Peyer's patch (tissue), 4 donors: ENCODE results near the gene PDE4B. TPM values are rescaled to one million over a fixed set of nuclear protein-coding genes. Genes with fewer than 3 reads are reported as not detected.
"Not testable (repeated sequence)": the region's sequence is repeated elsewhere in the genome, so short reads cannot be mapped to it uniquely, and the experiment has no call there.

ENCODE experiments used
- DNase-seq, 3 donors: peaks; one replicate each; pipeline ENCODE4 v3.0.0-alpha.2; 2017 to 2019
- H3K27ac ChIP-seq, 4 donors: fragments of 200-600 bp; sonication (generic); one replicate each; pipeline ENCODE4 v1.5.1; 2016 to 2019
- H3K27me3 ChIP-seq, 2 donors: fragments of 200-600 bp; sonication (generic); one replicate each; pipeline ENCODE4 v1.5.1; 2019
- H3K36me3 ChIP-seq, 3 donors: fragments of 200-600 bp; sonication (generic); one replicate each; pipeline ENCODE4 v1.5.1; 2016 to 2019
- H3K4me1 ChIP-seq, 4 donors: fragments of 200-600 bp; sonication (generic); one replicate each; pipeline ENCODE4 v1.5.1; 2016 to 2019
- H3K4me3 ChIP-seq, 4 donors: fragments of 200-600 bp; sonication (generic); 1 replicate in 3 of 4; 2 replicates in 1 of 4; pipeline ENCODE4 v1.5.1; 2016 to 2019; ENCODE audit warnings: mild to moderate bottlenecking in 1 of 4
- H3K9me3 ChIP-seq, 4 donors: fragments of 200-600 bp; sonication (generic); one replicate each; pipeline ENCODE4 v1.5.1; 2016 to 2019; ENCODE audit warnings: mild to moderate bottlenecking in 1 of 4
- POLR2A ChIP-seq, 2 donors: fragments of 450-650 bp; IDR thresholded peaks; one replicate each; pipeline ENCODE4 v1.5.1; 2017; ENCODE audit warnings: antibody characterized with exemption in 2 of 2, mild to moderate bottlenecking in 2 of 2, moderate library complexity in 2 of 2
- total RNA-seq, 4 donors: library from RNA; depleted of rRNA; stranded (reverse); fragments of >200 nt; gene quantifications; one replicate each; pipeline ENCODE4 v1.1.0, GENCODE V29; 2016
- TF ChIP-seq, protein P1 (sequence below), 6 experiments: fragments of 450-650 bp in 4 of 6; fragments of 200-600 bp in 2 of 6; sonication (generic) in 1 of 6; IDR thresholded peaks; one replicate each; pipeline ENCODE4 v1.5.1; 2017 to 2019; ENCODE audit warnings: antibody characterized with exemption in 6 of 6, mild to moderate bottlenecking in 3 of 6, moderate library complexity in 1 of 6

Gene PDE4B
- total RNA-seq, 4 donors from 2014 or later, result 2.1 to 96.6 (median 9.6) TPM

DNA sequence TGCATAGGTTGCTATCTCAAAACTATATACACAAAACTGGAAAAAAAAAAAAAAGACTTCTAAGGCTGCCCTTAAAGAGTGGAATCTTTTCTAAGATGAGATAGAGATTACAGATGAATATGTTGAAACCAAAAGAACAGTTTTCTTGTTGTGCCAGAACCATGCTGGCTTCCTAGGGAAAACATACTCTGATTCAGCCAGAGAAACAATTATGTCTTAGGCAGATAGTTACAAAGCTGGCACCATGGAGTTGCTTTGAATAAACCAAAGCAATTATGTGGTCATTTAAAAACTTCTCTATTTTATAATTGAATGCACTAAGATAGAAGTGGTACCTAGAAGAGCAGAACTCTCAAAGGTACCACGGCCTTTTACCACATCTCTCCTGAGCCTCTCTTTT, 341.3 kb downstream of the PDE4B start:
- no peak for TF ChIP-seq POLR2A (IDR thresholded peaks at IDR 0.05)
- TF ChIP-seq, protein P1, sequence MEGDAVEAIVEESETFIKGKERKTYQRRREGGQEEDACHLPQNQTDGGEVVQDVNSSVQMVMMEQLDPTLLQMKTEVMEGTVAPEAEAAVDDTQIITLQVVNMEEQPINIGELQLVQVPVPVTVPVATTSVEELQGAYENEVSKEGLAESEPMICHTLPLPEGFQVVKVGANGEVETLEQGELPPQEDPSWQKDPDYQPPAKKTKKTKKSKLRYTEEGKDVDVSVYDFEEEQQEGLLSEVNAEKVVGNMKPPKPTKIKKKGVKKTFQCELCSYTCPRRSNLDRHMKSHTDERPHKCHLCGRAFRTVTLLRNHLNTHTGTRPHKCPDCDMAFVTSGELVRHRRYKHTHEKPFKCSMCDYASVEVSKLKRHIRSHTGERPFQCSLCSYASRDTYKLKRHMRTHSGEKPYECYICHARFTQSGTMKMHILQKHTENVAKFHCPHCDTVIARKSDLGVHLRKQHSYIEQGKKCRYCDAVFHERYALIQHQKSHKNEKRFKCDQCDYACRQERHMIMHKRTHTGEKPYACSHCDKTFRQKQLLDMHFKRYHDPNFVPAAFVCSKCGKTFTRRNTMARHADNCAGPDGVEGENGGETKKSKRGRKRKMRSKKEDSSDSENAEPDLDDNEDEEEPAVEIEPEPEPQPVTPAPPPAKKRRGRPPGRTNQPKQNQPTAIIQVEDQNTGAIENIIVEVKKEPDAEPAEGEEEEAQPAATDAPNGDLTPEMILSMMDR (IDR thresholded peaks at IDR 0.05), result no peak

DNA sequence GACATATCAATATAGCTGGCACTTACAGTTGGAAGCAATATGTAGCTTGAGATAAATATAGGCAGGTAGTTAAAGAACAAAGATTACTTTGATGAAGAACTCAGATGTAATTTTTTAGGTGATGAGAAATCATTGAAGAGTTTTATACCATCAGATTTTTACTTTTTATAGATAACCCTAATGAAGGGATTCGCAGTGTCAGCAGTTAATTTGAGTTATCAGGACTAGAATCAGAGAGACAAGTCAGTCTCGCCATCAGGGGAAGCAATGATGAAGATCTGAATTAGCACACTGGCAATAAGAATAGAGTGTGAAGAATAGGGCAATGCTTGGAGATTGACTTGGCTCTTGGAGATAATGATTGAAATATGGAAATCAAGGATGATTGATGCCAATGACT, 342.5 kb downstream of the PDE4B start:
- Histone ChIP-seq H3K27ac (no peak overlapping the region), H3K9me3 (no peaks in the 10 kb centered on the region), H3K36me3 (no peaks in the 10 kb centered on the region), H3K27me3 (no peaks in the 10 kb centered on the region), H3K4me3 (no peak overlapping the region), H3K4me1 (peaks cover 0 to 10% (median 0%) of the 10 kb centered on the region in 4 donors)
- no peak for TF ChIP-seq POLR2A (IDR thresholded peaks at IDR 0.05)
- TF ChIP-seq, protein P1 (IDR thresholded peaks at IDR 0.05), result no peak
- no peak for DNase-seq

More for the DNA sequence above, 341.3 kb downstream of the PDE4B start:
- Histone ChIP-seq H3K4me3 (no peak overlapping the region), H3K9me3 (no peaks in the 10 kb centered on the region), H3K36me3 (no peaks in the 10 kb centered on the region), H3K27ac (no peak overlapping the region), H3K4me1 (peaks cover 0 to 10% (median 0%) of the 10 kb centered on the region in 4 donors), H3K27me3 (no peaks in the 10 kb centered on the region)
- no peak for DNase-seq

DNA sequence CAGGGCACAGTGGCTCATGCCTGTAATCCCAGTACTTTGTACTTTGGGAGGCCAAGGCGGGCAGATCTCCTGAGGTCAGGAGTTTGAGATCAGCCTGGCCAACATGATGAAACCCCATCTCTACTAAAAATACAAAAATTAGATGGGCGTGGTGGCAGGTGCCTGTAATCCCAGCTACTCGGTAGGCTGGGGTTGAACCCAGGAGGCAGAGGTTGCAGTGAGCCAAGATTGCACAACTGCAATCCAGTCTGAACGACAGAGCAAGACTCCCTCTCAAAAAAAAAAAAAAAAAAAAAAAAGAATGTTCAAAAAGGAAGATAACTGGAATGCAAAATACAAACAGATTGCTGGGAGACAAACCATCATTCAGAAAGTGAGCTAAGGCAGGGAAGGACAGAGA, 343.7 kb downstream of the PDE4B start:
- H3K4me1 ChIP-seq, result peaks cover 0 to 10% (median 0%) of the 10 kb centered on the region in 4 donors
- H3K4me3 ChIP-seq, result not testable (repeated sequence)
- peak in 1 of 3 donors; percentile 44 for DNase-seq

GRCh38 chr1:66137235-66137634, 344.5 kb downstream of the PDE4B start:
- no peak for DNase-seq
- Histone ChIP-seq H3K4me1 (peaks cover 0 to 10% (median 0%) of the 10 kb centered on the region in 4 donors), H3K27me3 (no peaks in the 10 kb centered on the region), H3K27ac (no peak overlapping the region), H3K9me3 (no peaks in the 10 kb centered on the region), H3K36me3 (no peaks in the 10 kb centered on the region), H3K4me3 (no peak overlapping the region)
- no peak for TF ChIP-seq POLR2A (IDR thresholded peaks at IDR 0.05)
- TF ChIP-seq, protein P1 (IDR thresholded peaks at IDR 0.05), result no peak

More for the DNA sequence above, 343.7 kb downstream of the PDE4B start:
- not testable (repeated sequence) for H3K9me3 ChIP-seq, H3K36me3 ChIP-seq, H3K27ac ChIP-seq, H3K27me3 ChIP-seq

- H3K27ac ChIP-seq, result no peak overlapping the region
- no peak overlapping the region for H3K4me3 ChIP-seq
- H3K4me1 ChIP-seq, result peaks cover 0 to 4% (median 0%) of the 10 kb centered on the region in 4 donors
- H3K9me3 ChIP-seq, result no peaks in the 10 kb centered on the region
- no peak for TF ChIP-seq POLR2A (IDR thresholded peaks at IDR 0.05)
- TF ChIP-seq, protein P1 (IDR thresholded peaks at IDR 0.05), result peak in 3 of 6 experiments; percentile 34 to 38 (median 37)
- no peak for DNase-seq
- no peaks in the 10 kb centered on the region for H3K27me3 ChIP-seq
- H3K36me3 ChIP-seq, result no peaks in the 10 kb centered on the region
Measured at GRCh38 chr1:66138613-66139012, 345.9 kb downstream of the PDE4B start.

DNA sequence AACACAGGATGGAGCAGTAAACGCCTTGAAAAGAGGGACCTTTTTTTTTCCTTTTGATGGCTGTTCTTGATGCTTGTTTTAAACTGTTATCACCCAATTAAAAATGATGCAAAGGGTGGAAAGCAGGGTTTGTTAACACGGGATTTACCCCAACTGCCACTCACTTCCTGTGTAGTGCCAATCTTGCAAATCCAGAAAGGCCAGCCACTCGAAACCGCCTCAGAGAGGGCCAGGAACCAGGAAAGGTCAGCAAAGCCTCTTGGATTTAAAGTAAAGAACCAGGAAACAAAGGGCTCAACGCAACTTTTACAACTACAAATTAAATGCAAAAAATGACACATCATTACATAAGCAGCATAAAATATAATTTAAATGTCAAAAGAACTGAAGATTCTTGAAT, 347.4 kb downstream of the PDE4B start:
- H3K4me3 ChIP-seq, result no peak overlapping the region
- peaks cover 0 to 4% (median 0%) of the 10 kb centered on the region in 4 donors for H3K4me1 ChIP-seq
- H3K27me3 ChIP-seq, result no peaks in the 10 kb centered on the region
- no peak for TF ChIP-seq POLR2A (IDR thresholded peaks at IDR 0.05)
- TF ChIP-seq, protein P1 (IDR thresholded peaks at IDR 0.05), result no peak
- DNase-seq, result no peak
- H3K27ac ChIP-seq, result no peak overlapping the region
- H3K36me3 ChIP-seq, result no peaks in the 10 kb centered on the region
- no peaks in the 10 kb centered on the region for H3K9me3 ChIP-seq
